ENCODE data around the gene HOXB6.

The HOXB6 gene

DNA sequence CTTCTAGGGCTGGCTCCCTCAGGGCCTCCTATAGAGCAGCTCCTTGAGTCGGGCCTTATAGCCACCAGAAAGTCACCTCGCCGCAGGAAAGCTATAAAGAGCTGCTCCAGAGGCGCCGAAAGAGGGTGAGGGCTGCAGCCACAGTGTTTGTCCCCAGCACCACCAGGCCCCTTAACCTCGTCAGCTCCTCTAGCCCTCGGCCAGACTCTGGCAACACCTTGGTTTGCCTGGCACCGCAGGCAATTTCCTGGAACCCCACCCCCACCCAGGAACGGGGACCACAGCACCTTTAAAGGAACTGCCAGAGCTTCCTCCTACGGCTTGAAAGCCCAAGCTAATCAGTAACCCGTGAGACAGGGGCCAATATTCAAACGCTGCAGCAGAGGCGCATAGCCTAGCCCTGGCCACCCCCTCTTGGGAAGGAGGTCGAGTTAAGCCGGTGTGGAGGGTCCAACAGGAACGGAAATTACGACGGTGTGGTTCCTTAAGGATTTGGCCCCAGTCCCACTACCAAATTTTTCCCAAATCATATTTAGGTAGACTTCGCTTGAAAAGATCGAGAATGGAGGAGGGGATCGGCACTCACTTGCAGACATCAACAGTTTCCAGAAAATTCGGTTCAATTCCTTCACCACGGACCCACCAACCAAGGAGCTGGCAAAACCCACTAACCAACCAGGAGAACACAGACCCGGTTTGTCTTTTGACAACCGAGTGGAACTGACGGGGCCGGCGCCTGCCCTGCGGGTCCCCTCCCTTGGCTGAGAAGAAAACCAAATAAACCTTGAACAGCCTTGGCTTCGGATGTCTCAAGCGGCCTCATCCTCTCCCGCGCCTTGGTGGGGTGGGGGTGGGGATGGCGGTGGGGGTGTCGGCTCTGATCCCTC is 3.0 kb downstream of the HOXB6 start:
- DNase-seq (ENCODE audit: low read depth): no peak
- peak overlapping the region; percentile 88 for H3K4me3 ChIP-seq (ENCODE audit: control insufficient read depth, low read depth, low read length)
- TF ChIP-seq, protein P1, sequence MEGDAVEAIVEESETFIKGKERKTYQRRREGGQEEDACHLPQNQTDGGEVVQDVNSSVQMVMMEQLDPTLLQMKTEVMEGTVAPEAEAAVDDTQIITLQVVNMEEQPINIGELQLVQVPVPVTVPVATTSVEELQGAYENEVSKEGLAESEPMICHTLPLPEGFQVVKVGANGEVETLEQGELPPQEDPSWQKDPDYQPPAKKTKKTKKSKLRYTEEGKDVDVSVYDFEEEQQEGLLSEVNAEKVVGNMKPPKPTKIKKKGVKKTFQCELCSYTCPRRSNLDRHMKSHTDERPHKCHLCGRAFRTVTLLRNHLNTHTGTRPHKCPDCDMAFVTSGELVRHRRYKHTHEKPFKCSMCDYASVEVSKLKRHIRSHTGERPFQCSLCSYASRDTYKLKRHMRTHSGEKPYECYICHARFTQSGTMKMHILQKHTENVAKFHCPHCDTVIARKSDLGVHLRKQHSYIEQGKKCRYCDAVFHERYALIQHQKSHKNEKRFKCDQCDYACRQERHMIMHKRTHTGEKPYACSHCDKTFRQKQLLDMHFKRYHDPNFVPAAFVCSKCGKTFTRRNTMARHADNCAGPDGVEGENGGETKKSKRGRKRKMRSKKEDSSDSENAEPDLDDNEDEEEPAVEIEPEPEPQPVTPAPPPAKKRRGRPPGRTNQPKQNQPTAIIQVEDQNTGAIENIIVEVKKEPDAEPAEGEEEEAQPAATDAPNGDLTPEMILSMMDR (conservative IDR thresholded peaks at IDR 0.05; ENCODE audit: control insufficient read depth, insufficient read depth, low read depth, low read length): no peak

DNA sequence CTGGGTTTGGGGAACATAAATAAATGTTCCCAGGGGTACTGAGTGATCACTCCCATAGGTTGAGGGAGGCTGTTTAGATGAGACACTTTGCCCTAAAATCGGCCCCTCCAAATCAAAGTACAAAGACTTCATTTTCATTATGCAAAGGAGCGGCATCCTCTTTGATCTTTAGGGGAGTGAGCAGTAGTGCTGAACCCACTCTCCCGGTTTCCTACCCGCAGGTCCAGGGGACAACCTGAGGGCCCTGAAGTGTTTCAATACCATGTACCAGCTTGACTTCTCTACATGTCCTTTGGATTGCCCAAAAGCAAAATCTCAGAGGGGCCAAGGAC is 3.6 kb downstream of the HOXB6 start:
- peak overlapping the region; percentile 88 for H3K4me3 ChIP-seq (ENCODE audit: control insufficient read depth, low read depth, low read length)
- TF ChIP-seq, protein P1 (conservative IDR thresholded peaks at IDR 0.05; ENCODE audit: control insufficient read depth, insufficient read depth, low read depth, low read length): no peak
- DNase-seq (ENCODE audit: low read depth): no peak

DNA sequence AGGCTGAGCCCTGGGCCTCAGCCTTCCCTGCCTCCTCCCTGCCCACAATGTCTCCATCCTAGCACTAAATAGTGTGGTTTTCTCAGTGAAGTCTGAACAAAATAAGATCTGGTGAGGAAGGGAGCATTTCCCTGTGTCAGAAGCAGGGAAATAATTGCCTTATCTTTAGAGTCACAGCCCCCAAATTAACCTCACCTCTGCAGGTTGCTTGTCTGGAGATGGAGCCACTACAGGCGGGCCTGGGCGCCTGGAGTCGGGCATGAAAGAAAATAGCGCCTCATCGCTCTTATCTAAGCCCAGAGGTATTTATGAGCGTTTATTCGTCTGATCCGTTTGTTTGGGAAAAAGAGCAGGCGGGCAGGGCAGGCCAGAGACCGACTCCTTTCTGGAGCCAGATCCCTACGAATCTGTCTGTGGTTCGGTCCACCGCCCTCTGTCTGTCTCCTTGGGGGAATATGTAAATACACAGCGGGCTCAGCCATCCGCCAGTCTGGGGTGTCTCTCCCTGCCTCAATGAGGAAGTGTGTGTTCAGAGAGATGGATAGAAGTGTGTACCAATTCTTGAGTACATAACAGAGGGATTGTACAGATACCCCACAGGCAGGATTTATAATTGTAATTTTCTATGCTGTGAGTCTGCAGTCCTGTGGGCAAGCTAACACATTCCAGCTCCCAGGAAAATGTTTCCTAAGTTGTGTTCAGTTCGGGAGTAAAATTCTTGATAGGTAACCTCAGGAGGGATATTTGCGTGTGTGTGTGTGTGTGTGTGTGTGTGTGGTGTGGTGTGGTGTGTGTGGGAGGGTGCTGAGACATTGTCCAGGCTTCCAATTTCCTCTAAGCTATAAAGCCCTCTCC is 4.3 kb downstream of the HOXB6 start:
- peak overlapping the region; percentile 88 for H3K4me3 ChIP-seq (ENCODE audit: control insufficient read depth, low read depth, low read length)
- TF ChIP-seq, protein P1 (conservative IDR thresholded peaks at IDR 0.05; ENCODE audit: control insufficient read depth, insufficient read depth, low read depth, low read length): no peak
- DNase-seq (ENCODE audit: low read depth): no peak

DNA sequence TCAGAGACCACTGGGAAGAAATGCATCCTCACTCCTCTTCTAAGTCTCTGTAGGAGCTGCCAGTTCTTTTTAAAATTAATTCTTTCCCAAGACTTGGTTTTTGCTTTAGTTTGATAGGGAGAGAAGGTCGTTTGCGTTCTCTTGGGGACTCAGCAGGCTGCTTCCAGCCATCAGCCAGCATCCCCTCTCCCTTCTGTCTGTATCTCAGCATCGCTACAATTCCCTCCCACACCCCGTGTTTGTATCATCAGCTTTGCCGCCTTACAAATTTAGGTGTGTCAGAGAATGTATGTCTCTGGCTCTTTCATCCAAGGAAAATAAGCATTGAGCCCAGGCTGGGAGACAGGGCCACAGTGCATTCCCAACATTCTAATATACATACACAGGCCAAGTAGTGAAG is 5.4 kb downstream of the HOXB6 start:
- TF ChIP-seq, protein P1 (conservative IDR thresholded peaks at IDR 0.05; ENCODE audit: control insufficient read depth, insufficient read depth, low read depth, low read length): no peak
- H3K4me3 ChIP-seq (ENCODE audit: control insufficient read depth, low read depth, low read length): no peak overlapping the region
- DNase-seq (ENCODE audit: low read depth): no peak

DNA sequence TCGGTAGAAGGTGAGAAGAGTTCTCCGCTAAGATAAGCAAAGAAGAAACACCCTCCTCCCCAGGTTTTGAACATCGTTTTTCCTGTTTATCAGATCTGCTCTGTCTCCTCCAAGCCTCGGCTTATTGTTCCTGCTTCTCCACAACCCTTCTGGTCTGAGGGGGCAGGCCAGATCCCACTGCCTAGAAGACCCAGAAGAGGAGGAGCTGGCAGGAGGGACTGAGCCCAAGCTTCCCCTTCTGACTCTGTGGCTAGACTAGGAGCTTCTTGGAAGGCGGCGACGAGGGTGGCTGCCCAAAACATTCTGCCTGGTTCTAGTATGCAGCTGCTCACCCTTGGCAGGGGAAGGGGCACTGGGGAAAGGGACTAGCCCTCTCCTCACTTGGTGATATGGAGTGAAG is 6.0 kb downstream of the HOXB6 start:
- DNase-seq (ENCODE audit: low read depth): no peak
- TF ChIP-seq, protein P1 (conservative IDR thresholded peaks at IDR 0.05; ENCODE audit: control insufficient read depth, insufficient read depth, low read depth, low read length): no peak
- peak overlapping the region; percentile 65 for H3K4me3 ChIP-seq (ENCODE audit: control insufficient read depth, low read depth, low read length)

DNA sequence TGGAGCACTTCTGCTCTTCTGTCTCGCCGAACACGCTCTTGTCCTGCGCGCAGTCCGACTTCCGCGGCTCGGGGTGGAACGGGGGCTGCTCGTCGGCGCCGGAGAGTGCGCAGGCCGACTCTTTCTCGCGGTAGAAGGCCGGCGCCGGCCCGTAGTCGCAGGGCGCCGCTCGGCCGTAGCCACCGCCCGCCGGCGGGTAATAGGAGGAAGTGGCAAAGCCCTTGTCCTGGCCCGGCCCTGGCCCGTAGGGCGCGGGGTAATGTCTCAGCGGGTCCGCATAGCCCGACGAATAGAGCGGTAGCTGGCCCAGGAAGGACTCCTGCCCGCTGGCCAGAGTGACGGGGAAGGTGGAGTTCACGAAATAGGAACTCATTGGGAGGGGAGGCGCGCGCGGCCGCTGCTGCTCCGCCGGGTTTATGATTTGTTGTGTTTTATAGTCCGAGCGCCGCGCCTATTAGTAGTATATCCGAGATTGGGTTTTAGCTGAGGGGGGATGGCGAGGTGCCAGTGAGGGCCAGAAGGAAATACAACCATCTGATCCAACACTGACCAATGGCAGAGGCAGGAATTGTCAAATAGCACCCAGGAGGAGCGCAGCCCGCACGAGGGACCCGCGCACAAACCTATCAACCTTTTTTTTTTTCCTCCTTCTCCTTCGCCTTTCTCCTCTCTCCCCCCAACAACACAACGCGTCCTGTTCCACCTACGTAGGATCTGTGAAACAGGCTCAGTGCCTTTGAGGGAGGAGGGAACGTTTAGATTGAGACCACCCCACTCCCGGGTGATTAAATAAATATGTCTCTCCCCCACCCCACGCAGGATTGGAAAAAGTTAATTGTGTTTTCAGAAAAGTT is 6.8 kb downstream of the HOXB6 start:
- peak; percentile 85 for DNase-seq (ENCODE audit: low read depth)
- TF ChIP-seq, protein P1 (conservative IDR thresholded peaks at IDR 0.05; ENCODE audit: control insufficient read depth, insufficient read depth, low read depth, low read length): no peak
- peak overlapping the region; percentile 65 for H3K4me3 ChIP-seq (ENCODE audit: control insufficient read depth, low read depth, low read length)
